DND-41 (cell line): ENCODE measurements around the gene ATP9B.

ENCODE experiments used
- CTCF ChIP-seq: IDR thresholded peaks from 2 replicates; pipeline ENCODE4 v1.5.1; 2012; ENCODE audit warnings: borderline replicate concordance, low read length, moderate library complexity, mild to moderate bottlenecking; ENCODE audit not compliant: poor library complexity, severe bottlenecking; ENCODE audit errors: extremely low read depth
- EZH2 ChIP-seq: IDR thresholded peaks from 3 replicates; pipeline ENCODE4 v1.6.1; 2012; ENCODE audit warnings: borderline replicate concordance, low read depth, mild to moderate bottlenecking, moderate library complexity, low read length, inconsistent platforms; ENCODE audit not compliant: severe bottlenecking

GRCh38 chr18:79050005-79050404 is 19.2 kb upstream of the ATP9B start:
- TF ChIP-seq CTCF (no peak), EZH2 (no peak)
